NCI-H2107 treated with DMSO at 0.1 percent for 48 hours (cell line): ENCODE results near the gene GPR61.

ENCODE experiments used
- DNase-seq: peaks from one replicate; lab custom pipeline; 2025; ENCODE audit not compliant: unreplicated experiment; lab: John Stamatoyannopoulos, UW

The GPR61 gene

GRCh38 chr1:109532365-109533136, 7.1 kb upstream of the GPR61 start:
- DNase-seq, result peak; percentile 66

GRCh38 chr1:109534307-109534858, 5.3 kb upstream of the GPR61 start:
- DNase-seq, result no peak

- no peak for DNase-seq
Observed at GRCh38 chr1:109535481-109535880, 4.2 kb upstream of the GPR61 start.

DNA sequence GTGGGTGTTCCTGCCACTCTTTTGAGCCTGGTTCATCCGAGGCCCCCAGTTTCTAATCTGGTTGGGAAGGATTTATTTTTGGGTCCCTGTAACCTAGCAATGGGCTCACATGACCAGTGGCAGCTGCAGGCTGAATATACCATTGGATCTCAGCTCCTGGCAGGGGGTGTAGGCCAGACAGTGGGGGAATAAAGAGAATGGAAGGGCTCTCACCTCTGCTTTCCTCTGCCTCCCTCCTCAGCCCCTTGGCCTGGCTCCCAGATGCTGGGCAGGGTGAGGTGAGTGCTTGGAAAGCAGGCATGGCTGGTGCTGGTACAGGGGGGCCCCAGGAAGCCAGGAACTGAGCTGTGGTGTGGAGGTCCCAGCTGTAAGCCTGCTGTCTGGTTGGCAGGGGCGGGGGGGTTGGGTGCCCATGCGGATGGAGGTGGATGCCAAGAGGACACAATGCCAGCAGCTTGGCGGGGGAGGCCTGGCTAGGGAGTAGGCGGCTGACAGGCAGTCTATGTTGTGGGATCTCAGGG, 3.6 kb upstream of the GPR61 start:
- peak; percentile 79 for DNase-seq

DNA sequence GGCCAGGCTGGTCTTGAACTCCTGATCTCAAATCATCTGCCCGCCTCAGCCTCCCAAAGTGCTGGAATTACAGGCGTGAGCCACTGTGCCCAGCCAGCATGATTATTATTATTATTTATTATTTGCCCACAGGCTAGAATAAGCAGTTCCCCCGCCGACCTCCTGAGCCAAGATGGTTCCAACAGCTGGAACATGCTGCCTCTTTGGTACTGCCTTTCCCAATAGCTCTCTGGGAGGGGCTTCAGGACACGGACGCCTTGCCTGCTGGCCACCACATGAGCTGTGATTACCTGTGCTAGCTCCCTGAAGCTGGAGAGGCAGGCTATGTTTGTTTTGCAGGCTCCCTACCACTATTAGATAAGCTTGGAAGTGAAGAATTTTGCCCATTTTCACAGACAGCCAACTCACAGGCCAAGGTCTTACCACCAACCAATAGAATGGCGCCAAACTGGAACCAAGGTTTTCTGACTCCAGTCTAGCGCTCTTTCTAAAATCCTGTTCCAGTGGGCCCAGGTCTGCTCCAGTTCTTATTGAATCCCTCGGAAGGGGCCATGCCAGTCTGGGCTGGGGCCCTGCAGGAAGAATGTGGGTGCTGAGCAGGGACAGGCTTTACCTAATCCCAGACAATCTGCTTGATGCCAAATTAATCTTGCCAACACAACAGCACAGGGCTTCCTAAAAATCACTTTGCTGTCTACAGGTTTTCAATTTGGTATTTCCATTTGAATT, 2.1 kb upstream of the GPR61 start:
- DNase-seq, result no peak

- DNase-seq, result no peak
Observed at GRCh38 chr1:109538827-109539555, 681 bp upstream of the GPR61 start.

- DNase-seq, result no peak
Observed at GRCh38 chr1:109541102-109541501, 1.4 kb downstream of the GPR61 start.

DNA sequence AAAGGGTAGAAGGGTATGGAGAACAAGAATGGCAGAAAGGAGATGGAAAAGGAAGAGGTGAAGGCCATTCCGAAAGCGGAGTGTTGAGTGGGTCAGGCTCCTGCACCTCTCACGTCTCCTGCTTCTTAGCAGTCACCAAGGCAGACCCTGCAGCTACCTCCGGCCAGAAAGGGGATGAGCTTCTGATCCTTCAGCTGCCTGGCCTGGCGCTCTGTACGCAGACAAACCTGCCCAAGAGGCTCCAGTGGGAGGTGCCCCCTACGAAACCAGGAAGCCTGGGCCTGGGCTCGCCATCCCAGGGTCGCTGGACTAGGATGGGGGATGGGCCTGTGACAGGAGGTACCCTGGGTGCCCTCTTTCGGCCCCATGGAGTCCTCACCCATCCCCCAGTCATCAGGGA, 3.0 kb downstream of the GPR61 start:
- DNase-seq, result no peak

DNA sequence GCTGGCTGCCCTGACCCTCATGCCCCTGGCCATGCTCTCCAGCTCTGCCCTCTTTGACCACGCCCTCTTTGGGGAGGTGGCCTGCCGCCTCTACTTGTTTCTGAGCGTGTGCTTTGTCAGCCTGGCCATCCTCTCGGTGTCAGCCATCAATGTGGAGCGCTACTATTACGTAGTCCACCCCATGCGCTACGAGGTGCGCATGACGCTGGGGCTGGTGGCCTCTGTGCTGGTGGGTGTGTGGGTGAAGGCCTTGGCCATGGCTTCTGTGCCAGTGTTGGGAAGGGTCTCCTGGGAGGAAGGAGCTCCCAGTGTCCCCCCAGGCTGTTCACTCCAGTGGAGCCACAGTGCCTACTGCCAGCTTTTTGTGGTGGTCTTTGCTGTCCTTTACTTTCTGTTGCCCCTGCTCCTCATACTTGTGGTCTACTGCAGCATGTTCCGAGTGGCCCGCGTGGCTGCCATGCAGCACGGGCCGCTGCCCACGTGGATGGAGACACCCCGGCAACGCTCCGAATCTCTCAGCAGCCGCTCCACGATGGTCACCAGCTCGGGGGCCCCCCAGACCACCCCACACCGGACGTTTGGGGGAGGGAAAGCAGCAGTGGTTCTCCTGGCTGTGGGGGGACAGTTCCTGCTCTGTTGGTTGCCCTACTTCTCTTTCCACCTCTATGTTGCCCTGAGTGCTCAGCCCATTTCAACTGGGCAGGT, 3.8 kb downstream of the GPR61 start:
- no peak for DNase-seq

DNA sequence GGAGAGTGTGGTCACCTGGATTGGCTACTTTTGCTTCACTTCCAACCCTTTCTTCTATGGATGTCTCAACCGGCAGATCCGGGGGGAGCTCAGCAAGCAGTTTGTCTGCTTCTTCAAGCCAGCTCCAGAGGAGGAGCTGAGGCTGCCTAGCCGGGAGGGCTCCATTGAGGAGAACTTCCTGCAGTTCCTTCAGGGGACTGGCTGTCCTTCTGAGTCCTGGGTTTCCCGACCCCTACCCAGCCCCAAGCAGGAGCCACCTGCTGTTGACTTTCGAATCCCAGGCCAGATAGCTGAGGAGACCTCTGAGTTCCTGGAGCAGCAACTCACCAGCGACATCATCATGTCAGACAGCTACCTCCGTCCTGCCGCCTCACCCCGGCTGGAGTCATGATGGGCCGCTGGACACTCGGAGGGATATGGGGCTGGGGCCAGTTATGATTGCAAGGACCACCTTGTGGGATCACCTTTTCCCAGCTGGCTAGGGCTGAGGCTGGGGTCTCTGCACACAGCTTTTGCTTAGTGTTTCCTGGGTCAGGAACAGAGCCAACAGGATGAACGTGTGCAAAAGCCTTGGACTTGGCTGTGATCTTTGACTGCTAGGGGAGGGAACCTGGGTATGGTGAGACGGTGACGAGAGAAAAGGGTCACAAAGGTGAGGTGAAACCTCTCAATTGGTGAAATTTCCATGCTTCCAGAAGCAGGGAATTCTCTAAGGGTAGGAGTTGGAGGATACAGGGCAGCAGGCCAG, 4.5 kb downstream of the GPR61 start:
- DNase-seq, result no peak

- peak; percentile 97 for DNase-seq
Observed at GRCh38 chr1:109546311-109547109, 6.8 kb downstream of the GPR61 start.

DNA sequence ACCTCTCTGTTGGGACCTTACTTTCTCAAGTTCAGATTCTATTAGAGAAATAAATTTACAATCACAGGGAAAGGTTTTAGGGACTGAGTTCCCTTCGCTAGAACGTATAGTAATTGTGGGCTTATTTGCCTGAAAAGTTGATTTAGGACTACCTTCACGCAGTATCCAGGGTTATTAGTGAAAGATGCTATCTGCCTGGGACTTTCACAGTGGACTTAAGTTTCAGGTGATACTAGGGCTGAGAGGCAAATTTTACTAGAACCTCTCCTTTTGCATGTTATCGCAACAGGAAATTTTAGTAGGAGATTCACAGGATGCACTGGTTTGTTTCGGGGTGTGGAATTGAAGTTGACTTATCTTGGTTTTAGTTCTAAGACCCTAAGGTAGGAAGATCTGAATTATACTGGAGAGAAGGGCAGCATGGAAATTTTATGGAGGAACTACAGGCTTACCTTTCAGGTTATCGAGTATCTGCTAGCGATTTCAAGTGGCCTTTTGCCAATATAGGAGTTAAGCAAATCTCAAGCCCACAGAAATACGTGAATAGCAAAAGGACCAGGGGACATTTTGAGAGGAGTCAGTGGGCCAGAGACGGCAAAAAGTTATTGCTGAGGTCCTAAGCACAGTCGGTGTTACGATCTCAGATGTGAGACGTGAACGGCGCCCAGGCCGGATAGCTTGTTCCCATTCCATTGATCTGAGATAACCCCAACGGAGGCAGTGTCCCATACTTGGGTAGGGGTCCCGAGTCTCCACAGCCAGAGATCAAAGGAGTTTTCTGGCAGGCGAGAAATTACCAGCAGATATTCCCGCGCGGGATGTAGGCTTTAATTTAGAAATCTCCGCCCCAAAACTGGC, 8.0 kb downstream of the GPR61 start:
- peak; percentile 67 for DNase-seq

DNA sequence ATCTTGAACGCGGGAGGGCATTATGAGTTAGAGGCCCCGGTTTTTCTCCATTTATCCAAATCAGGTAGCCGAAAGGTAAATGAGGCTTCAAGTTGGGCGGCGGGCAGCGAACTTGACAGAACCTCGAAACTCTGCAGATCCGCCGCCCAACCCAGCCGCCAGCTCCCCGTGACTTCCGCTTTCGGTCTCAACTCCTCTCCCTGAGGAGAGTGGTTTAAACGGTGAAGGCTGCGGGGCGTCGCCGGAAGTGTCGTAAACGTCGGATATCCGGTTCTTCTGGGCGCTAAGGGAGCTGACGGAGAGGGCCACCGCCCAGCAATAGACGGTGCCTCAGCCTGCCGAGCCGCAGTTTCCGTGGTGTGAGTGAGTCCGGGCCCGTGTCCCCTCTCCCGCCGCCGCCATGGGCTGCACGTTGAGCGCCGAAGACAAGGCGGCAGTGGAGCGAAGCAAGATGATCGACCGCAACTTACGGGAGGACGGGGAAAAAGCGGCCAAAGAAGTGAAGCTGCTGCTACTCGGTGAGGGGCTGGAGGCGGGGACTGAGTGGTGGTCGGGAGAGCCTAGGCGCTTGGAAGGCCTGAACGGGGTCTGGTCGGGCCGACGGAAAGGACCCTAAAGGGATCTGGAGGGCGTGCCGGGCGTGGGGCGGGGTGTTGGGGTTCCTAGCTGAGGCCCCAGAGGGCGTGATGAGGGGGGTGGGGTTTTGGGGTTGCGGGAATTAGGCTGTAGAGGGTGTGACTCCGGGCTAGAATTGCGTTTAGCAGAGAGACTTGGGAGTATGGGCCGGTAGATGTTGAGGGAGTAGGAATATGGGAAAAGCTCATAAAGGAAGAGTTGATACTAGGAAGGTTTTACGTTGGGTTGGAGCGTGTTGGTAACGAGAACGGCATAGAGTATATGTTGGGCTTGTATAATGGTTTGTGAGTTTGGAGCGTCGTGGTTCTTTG, 8.9 kb downstream of the GPR61 start, which contains the start of gene GNAI3:
Gene GNAI3, plus strand, starts transcription at position 295 of the 947 bp plus-strand sequence. Its CDS starts 106 bp downstream, at position 401.
- peak; percentile 94 for DNase-seq

- DNase-seq, result no peak
Observed at GRCh38 chr1:109556563-109556962, 16.9 kb downstream of the GPR61 start.

DNA sequence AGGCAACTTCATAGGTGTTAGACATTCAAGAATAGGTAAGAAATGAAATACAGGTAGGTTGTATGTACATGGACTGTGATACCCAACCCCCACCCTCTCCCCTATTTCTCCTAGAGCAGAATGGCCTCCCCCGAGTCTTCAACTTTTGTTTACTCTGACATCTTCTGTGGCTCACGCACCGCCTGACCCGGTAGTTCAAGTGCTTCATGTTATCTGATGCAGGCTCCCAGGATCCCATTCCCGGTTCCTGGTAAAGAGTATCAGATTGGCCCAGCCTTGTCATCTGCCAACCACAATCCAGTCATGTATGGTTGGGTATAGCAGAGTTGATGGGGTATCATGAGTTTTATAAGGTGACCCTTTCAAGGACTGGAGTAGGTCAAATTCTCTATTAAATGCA, 17.8 kb downstream of the GPR61 start:
- no peak for DNase-seq

DNA sequence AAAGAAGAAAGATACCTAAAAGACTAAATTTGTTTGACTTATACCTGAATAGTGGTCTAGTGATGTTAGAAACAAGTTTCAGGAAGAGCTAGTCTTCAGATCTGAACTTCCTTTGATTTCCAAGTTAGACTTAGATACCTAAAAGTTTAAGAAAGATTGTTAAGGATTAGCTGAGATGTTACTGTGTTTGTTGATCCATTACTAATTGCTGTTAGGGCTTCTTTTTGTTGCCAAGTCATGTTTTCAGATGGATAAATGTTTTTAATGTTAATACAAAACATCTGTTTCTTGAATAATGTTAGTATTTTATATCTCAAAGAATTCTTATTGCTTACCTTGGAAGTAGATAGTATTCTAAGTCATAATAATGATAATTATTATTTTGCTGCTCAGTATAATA, 20.3 kb downstream of the GPR61 start:
- no peak for DNase-seq
